ENCODE measurements around the gene PLB1.

GRCh38 chr2:28664120-28664842 is 168.4 kb downstream of the PLB1 start:
- TF ChIP-seq CTCF (IDR thresholded peaks at IDR 0.05) (no peak), POLR2A (IDR thresholded peaks at IDR 0.05) (no peak)
